Esophagus muscularis mucosa (tissue), 4 donors: ENCODE data around the gene PIR. TPM values are rescaled to one million over a fixed set of nuclear protein-coding genes. Genes with fewer than 3 reads are reported as not detected.

Experiments
- DNase-seq: peaks from one replicate; pipeline ENCODE4 v3.0.0-alpha.2; 2017; ENCODE audit errors: extremely low spot score
- H3K27ac ChIP-seq, 4 donors: fragments of 200-600 bp; sonication (generic); replicated peaks in 1 of 4; 1 replicate in 3 of 4; 2 replicates in 1 of 4; pipeline ENCODE4 v1.5.1; 2016 to 2019; ENCODE audit warnings: mild to moderate bottlenecking in 1 of 4
- H3K27me3 ChIP-seq, 4 donors: fragments of 200-600 bp; sonication (generic); one replicate each; pipeline versions ENCODE4 v1.5.1 to v1.6.0; 2016 to 2019
- H3K36me3 ChIP-seq, 4 donors: fragments of 200-600 bp; sonication (generic); one replicate each; pipeline ENCODE4 v1.5.1; 2016 to 2019
- H3K4me1 ChIP-seq, 4 donors: fragments of 200-600 bp; sonication (generic); one replicate each; pipeline ENCODE4 v1.5.1; 2016 to 2019
- H3K4me3 ChIP-seq, 4 donors: fragments of 200-600 bp; sonication (generic); 1 replicate in 2 of 4; 2 replicates in 2 of 4; pipeline ENCODE4 v1.5.1; 2016 to 2019; ENCODE audit warnings: mild to moderate bottlenecking in 4 of 4, moderate library complexity in 1 of 4
- H3K9me3 ChIP-seq, 4 donors: fragments of 200-600 bp; sonication (generic); 1 replicate in 3 of 4; 2 replicates in 1 of 4; pipeline ENCODE4 v1.5.1; 2016 to 2019
- CTCF ChIP-seq, 3 experiments: fragments of 200-600 bp in 2 of 3; fragments of 450-650 bp in 1 of 3; sonication (generic) in 2 of 3; IDR thresholded peaks; one replicate each; pipeline ENCODE4 v1.5.1; 2017 to 2019; ENCODE audit warnings: antibody characterized with exemption in 3 of 3, mild to moderate bottlenecking in 2 of 3, moderate library complexity in 1 of 3
- EP300 ChIP-seq: sonication (generic); formaldehyde crosslinking; IDR thresholded peaks from one replicate; pipeline ENCODE4 v1.6.1; 2017; ENCODE audit warnings: antibody characterized with exemption
- POLR2A ChIP-seq: fragments of 450-650 bp; IDR thresholded peaks from one replicate; pipeline ENCODE4 v1.6.1; 2017; ENCODE audit warnings: antibody characterized with exemption, moderate library complexity, mild to moderate bottlenecking, low read depth
- POLR2AphosphoS5 ChIP-seq, 2 donors: sonication (generic); formaldehyde crosslinking; IDR thresholded peaks; one replicate each; pipeline ENCODE4 v1.6.1; 2017; ENCODE audit warnings: antibody characterized with exemption in 2 of 2
- WGBS: methylation state at CpG from one replicate; pipeline ENCODE4 v1.1.5; 2018; 5-methylcytosine and 5-hydroxymethylcytosine counted together
- intact Hi-C: fragments of 100-400 bp; cut with DNase I; formaldehyde crosslinking; loops from one replicate; pipeline ENCODE4 v1.15.1; 2023
- total RNA-seq, 4 donors: library from RNA; depleted of rRNA; stranded (reverse); fragments of >200 nt; gene quantifications; one replicate each; pipeline versions ENCODE4 v1.1.0 to v1.2.1, GENCODE V29; 2016

Gene PIR
- total RNA-seq, 4 donors from 2014 or later, result 12.1 to 24.9 (median 19.3) TPM

DNA sequence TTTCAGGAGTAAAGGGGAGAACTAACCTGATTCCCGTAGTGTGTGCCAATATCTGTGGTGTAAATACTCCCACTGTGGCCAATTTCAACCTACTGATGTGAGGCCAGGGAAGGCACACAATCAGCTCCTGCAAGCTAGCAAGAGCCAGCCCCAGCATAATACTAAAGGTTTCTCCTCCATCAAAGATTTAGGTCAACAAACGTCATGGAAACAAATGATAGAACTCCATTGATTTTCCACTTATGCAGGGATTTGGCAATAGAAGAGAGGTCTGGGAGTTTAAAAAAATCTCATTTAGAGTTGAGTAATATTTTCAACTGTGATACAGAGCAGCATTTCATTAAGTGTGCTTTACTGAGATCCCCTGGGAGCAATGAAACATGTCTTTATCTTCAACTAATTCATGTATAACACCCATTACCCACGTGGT, 93.2 kb downstream of the PIR start:
- Histone ChIP-seq H3K9me3 (no peaks in the 10 kb centered on the region), H3K27ac (no peak overlapping the region), H3K27me3 (no peaks in the 10 kb centered on the region), H3K4me3 (no peak overlapping the region), H3K36me3 (no peaks in the 10 kb centered on the region), H3K4me1 (no peaks in the 10 kb centered on the region)
- DNase-seq, result no peak
- WGBS, result 57% methylated on average over 3 of the region's 3 CpGs
- intact Hi-C loops, result no loop called here
- TF ChIP-seq POLR2AphosphoS5 (IDR thresholded peaks at IDR 0.05) (no peak), CTCF (IDR thresholded peaks at IDR 0.05) (no peak), POLR2A (no peak), EP300 (no peak)

- no peak for DNase-seq
- Histone ChIP-seq H3K27ac (no peak overlapping the region), H3K27me3 (no peaks in the 10 kb centered on the region), H3K4me1 (no peaks in the 10 kb centered on the region), H3K36me3 (no peaks in the 10 kb centered on the region), H3K9me3 (no peaks in the 10 kb centered on the region), H3K4me3 (no peak overlapping the region)
- intact Hi-C loops, result no loop called here
- TF ChIP-seq CTCF (IDR thresholded peaks at IDR 0.05), result no peak
- no peak for TF ChIP-seq POLR2A
- no peak for TF ChIP-seq POLR2AphosphoS5 (IDR thresholded peaks at IDR 0.05)
- TF ChIP-seq EP300, result no peak
Measured at GRCh38 chrX:15398874-15399273, 94.3 kb downstream of the PIR start.

DNA sequence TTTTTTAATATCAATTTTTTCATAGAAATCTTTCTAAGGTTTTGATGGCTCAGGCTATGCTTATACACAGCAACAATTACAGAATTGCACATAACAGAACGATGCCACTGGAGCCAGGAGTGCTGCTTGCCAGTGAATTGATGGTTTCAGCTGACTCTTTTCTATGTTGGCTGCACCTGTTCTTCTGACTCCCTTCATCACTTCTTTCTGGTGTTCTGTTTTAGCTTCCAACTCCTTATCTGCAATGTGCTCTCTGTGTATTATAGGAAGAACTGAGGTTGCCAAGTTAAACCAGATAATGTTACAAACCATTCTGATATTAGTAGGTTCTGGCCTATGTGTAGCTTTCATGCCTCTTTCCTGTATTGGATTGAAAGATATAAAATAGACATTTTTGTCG, 97.3 kb downstream of the PIR start:
- DNase-seq, result no peak
- no peak for TF ChIP-seq EP300
- no peak for TF ChIP-seq CTCF (IDR thresholded peaks at IDR 0.05)
- TF ChIP-seq POLR2A, result no peak
- TF ChIP-seq POLR2AphosphoS5 (IDR thresholded peaks at IDR 0.05), result no peak
- Histone ChIP-seq H3K27ac (no peak overlapping the region), H3K4me3 (no peak overlapping the region), H3K27me3 (no peaks in the 10 kb centered on the region), H3K36me3 (no peaks in the 10 kb centered on the region), H3K9me3 (no peaks in the 10 kb centered on the region), H3K4me1 (no peaks in the 10 kb centered on the region)
- WGBS, result 67% methylated on average over 2 of the region's 2 CpGs
- intact Hi-C loops, result no loop called here

- DNase-seq, result no peak
- Histone ChIP-seq H3K27ac (no peak overlapping the region), H3K4me1 (no peaks in the 10 kb centered on the region), H3K9me3 (no peaks in the 10 kb centered on the region), H3K36me3 (no peaks in the 10 kb centered on the region), H3K4me3 (no peak overlapping the region), H3K27me3 (no peaks in the 10 kb centered on the region)
- TF ChIP-seq EP300 (no peak), CTCF (IDR thresholded peaks at IDR 0.05) (no peak), POLR2AphosphoS5 (IDR thresholded peaks at IDR 0.05) (no peak), POLR2A (no peak)
- 62% methylated on average over 4 of the region's 4 CpGs for WGBS
- intact Hi-C loops, result no loop called here
Measured at GRCh38 chrX:15391850-15392249, 101.3 kb downstream of the PIR start.

GRCh38 chrX:15384304-15384703, 108.8 kb downstream of the PIR start, which contains the start of gene VEGFD:
VEGFD (minus strand) TSS chrX:15384413; CDS start chrX:15383946, 467 bp downstream.
- DNase-seq, result no peak
- no peak within 1 kb of the TSS for H3K4me3 ChIP-seq

More at GRCh38 chrX:15384304-15384703, 108.8 kb downstream of the PIR start, which contains the start of gene VEGFD:
- H3K27ac ChIP-seq, result no peak within 1 kb of the TSS
- H3K36me3 ChIP-seq, result no peaks in the 10 kb centered on the region
- intact Hi-C loops, result no loop called here
- no peaks in the 10 kb centered on the region for H3K9me3 ChIP-seq
- WGBS, result 50% methylated on average over 2 of the region's 2 CpGs
- TF ChIP-seq POLR2A (no peak), CTCF (IDR thresholded peaks at IDR 0.05) (no peak), POLR2AphosphoS5 (IDR thresholded peaks at IDR 0.05) (no peak), EP300 (no peak)
- no peaks in the 10 kb centered on the region for H3K4me1 ChIP-seq
- H3K27me3 ChIP-seq, result no peaks in the 10 kb centered on the region
